GM12878 (cell line): ENCODE results near the gene PLEKHJ1. TPM values are rescaled to one million over a fixed set of nuclear protein-coding genes. Genes with fewer than 3 reads are reported as not detected.

Experiments used
- ATAC-seq: fragments of 200-7000 bp; cut with Tn5 transposase; 3 replicates; pipeline ENCODE4 v1.9.1; 2020; ENCODE audit warnings: mild to moderate bottlenecking, moderate library complexity
- BruUV-seq: library from RNA; stranded (reverse); fragments of 400-500 nt; replicated peaks from 2 replicates; lab custom pipeline; 2021; lab: Mats Ljungman, UMichigan
- CTCF ChIA-PET: fragments of 300-600 bp; sonication (Branson Sonifier 250); formaldehyde crosslinking; extraction: SDS; loops from one replicate; lab custom pipeline; 2021; ENCODE audit warnings: inconsistent platforms; lab: Yijun Ruan, JAX
- POLR2A ChIA-PET: fragments of 350-600 bp; formaldehyde crosslinking; extraction: SDS; loops from one replicate; lab custom pipeline; 2021; ENCODE audit warnings: inconsistent platforms; lab: Charles Lee
- RAD21 ChIA-PET: fragments of 300-600 bp; sonication (Branson Sonifier 250); formaldehyde crosslinking; loops from one replicate; lab custom pipeline; 2023; ENCODE audit warnings: antibody characterized with exemption; ENCODE audit not compliant: unreplicated experiment; lab: Charles Lee
- SMC1A ChIA-PET: fragments of 300-600 bp; sonication (Branson Sonifier 250); formaldehyde crosslinking; loops from one replicate; lab custom pipeline; 2023; ENCODE audit not compliant: unreplicated experiment, uncharacterized antibody; lab: Charles Lee
- DNase-seq: peaks from one replicate; pipeline ENCODE4 v3.0.0-alpha.2; 2011; ENCODE audit warnings: low read depth, low spot score
- FAIRE-seq: peaks from 3 replicates; lab custom pipeline; 2011; peaks lifted over from hg19 to GRCh38; lab: Jason Lieb, UNC
- H2AFZ ChIP-seq: 2 replicates; pipeline ENCODE4 v1.6.0; 2011; ENCODE audit warnings: low read depth, low read length, control low read depth; ENCODE audit not compliant: control insufficient read depth
- H3K27ac ChIP-seq: 2 replicates; pipeline ENCODE4 v1.5.1; 2011; ENCODE audit warnings: control low read depth; ENCODE audit not compliant: control insufficient read depth, insufficient read depth
- H3K27me3 ChIP-seq, 2 experiments: replicated peaks in 1 of 2; 2 replicates each; pipeline versions ENCODE4 v1.6.0 to v1.6.1; 2011; ENCODE audit warnings: low read length in 1 of 2; ENCODE audit not compliant: control insufficient read depth in 2 of 2, insufficient read depth in 2 of 2
- H3K36me3 ChIP-seq, 2 experiments: 2 replicates each; pipeline ENCODE4 v1.5.1; 2011; ENCODE audit warnings: low read length in 1 of 2; ENCODE audit not compliant: control insufficient read depth in 2 of 2, insufficient read depth in 2 of 2
- H3K4me1 ChIP-seq: 2 replicates; pipeline ENCODE4 v1.6.1; 2011; ENCODE audit warnings: mild to moderate bottlenecking, low read length, moderate library complexity, mixed read lengths; ENCODE audit not compliant: control insufficient read depth, insufficient read depth
- H3K4me2 ChIP-seq: 2 replicates; pipeline ENCODE4 v1.6.0; 2011; ENCODE audit warnings: control low read depth; ENCODE audit not compliant: control insufficient read depth, insufficient read depth
- H3K4me3 ChIP-seq: fragments of 200-600 bp; sonication (generic); 2 replicates; pipeline ENCODE4 v1.5.1; 2016
- H3K79me2 ChIP-seq: 2 replicates; pipeline ENCODE4 v1.6.0; 2011; ENCODE audit warnings: low read length; ENCODE audit not compliant: control insufficient read depth, insufficient read depth
- H3K9ac ChIP-seq: 2 replicates; pipeline ENCODE4 v1.8.0; 2011; ENCODE audit warnings: low read length, control low read depth, mixed read lengths; ENCODE audit not compliant: control insufficient read depth, insufficient read depth
- H3K9me3 ChIP-seq: replicated peaks from 3 replicates; pipeline ENCODE4 v1.5.1; 2011; ENCODE audit warnings: mild to moderate bottlenecking, low read length; ENCODE audit not compliant: control insufficient read depth, insufficient read depth
- H4K20me1 ChIP-seq: 2 replicates; pipeline ENCODE4 v1.6.0; 2011; ENCODE audit not compliant: control insufficient read depth, insufficient read depth
- BRCA1 ChIP-seq: IDR thresholded peaks from 2 replicates; pipeline ENCODE4 v1.6.1; 2011; ENCODE audit warnings: low read depth, low read length, improper control_type of control experiment
- ETV6 ChIP-seq, 2 experiments: fragments of 450-650 bp in 1 of 2; IDR thresholded peaks in 1 of 2; conservative IDR thresholded peaks in 1 of 2; 2 replicates each; pipeline ENCODE4 v1.6.1; 2014; ENCODE audit warnings: antibody characterized with exemption in 1 of 2, borderline replicate concordance in 1 of 2, low read depth in 1 of 2, mild to moderate bottlenecking in 1 of 2, moderate library complexity in 1 of 2
- HDAC6 ChIP-seq: fragments of 200-600 bp; sonication (generic); IDR thresholded peaks from one replicate; pipeline ENCODE4 v1.8.0; 2017; ENCODE audit warnings: antibody characterized with exemption; ENCODE audit not compliant: unreplicated experiment
- LARP7 ChIP-seq: fragments of 450-650 bp; IDR thresholded peaks from 2 replicates; pipeline ENCODE4 v1.6.1; 2017; ENCODE audit warnings: mild to moderate bottlenecking
- POLR2A ChIP-seq: IDR thresholded peaks from 2 replicates; pipeline ENCODE4 v1.6.1; 2011; ENCODE audit warnings: low read depth, mild to moderate bottlenecking, low read length
- POLR2AphosphoS5 ChIP-seq: IDR thresholded peaks from 2 replicates; pipeline ENCODE4 v1.6.1; 2011; ENCODE audit warnings: mild to moderate bottlenecking, low read length, inconsistent platforms
- SRF ChIP-seq, 2 experiments: IDR thresholded peaks; 2 replicates each; pipeline ENCODE4 v1.6.1; 2011; ENCODE audit warnings: low read depth in 2 of 2, low read length in 2 of 2, mild to moderate bottlenecking in 1 of 2, moderate library complexity in 1 of 2
- STAT1 ChIP-seq: fragments of 450-650 bp; conservative IDR thresholded peaks from 2 replicates; pipeline ENCODE4 v1.6.1; 2014; ENCODE audit warnings: antibody characterized with exemption, mild to moderate bottlenecking
- TCF7 ChIP-seq: IDR thresholded peaks from 2 replicates; pipeline ENCODE4 v1.6.1; 2014; ENCODE audit warnings: antibody characterized with exemption, borderline replicate concordance
- WGBS: methylation state at CpG from one replicate; pipeline ENCODE4 v1.1.6; 2016; ENCODE audit warnings: low lambda C conversion rate; ENCODE audit not compliant: insufficient replicate concordance, insufficient coverage; ENCODE audit errors: missing lambda C conversion rate; 5-methylcytosine and 5-hydroxymethylcytosine counted together
- in situ Hi-C: fragments of 300-500 bp; cut with MboI; formaldehyde crosslinking; loops from 9 replicates; pipeline ENCODE4 v1.14.3; 2018; ENCODE audit warnings: mixed read lengths
- intact Hi-C: fragments of 100-400 bp; cut with micrococcal nuclease; formaldehyde crosslinking; loops from one replicate; pipeline ENCODE4 v1.14.2; 2022; ENCODE audit not compliant: unreplicated experiment
- polyA plus RNA-seq, 11 experiments: library from polyadenylated mRNA; depleted of rRNA in 4 of 11; unstranded in 6 of 11; stranded (reverse) in 5 of 11; fragments of >200 nt; fragmentation: Nextera tagmentation in 4 of 11; fragmentation: Illumina TruSeq in 1 of 11; extraction: Ambion mirVana in 4 of 11; extraction: Trizol in 1 of 11; gene quantifications; 1 replicate in 1 of 11; 2 replicates in 10 of 11; pipeline versions ENCODE4 v1.2.1 to v1.2.3, GENCODE V29; 2011 to 2016; ENCODE audit warnings: inconsistent platforms in 2 of 11, missing spikeins in 2 of 11, low read depth in 1 of 11
- total RNA-seq, 4 experiments: library from RNA; depleted of rRNA in 3 of 4; stranded (reverse); fragments of >200 nt in 3 of 4; fragmentation: Illumina TruSeq in 1 of 4; extraction: Trizol in 1 of 4; gene quantifications; 2 replicates each; pipeline versions ENCODE4 v1.2.1 to v1.2.3, GENCODE V29; 2013 to 2021
- TF ChIP-seq, protein P1 (sequence below): fragments of 450-650 bp; formaldehyde crosslinking; IDR thresholded peaks from 2 replicates; pipeline ENCODE4 v1.4.0; 2022; ENCODE audit warnings: mild to moderate bottlenecking, moderate library complexity

PLEKHJ1 gene
- total and polyA plus RNA-seq, 10 of the 15 experiments (the other 5 are each of a cell fraction or from before 2014, with no cell fraction given): 1.3 to 133 (median 75.0) TPM

- TF ChIP-seq, protein P1, sequence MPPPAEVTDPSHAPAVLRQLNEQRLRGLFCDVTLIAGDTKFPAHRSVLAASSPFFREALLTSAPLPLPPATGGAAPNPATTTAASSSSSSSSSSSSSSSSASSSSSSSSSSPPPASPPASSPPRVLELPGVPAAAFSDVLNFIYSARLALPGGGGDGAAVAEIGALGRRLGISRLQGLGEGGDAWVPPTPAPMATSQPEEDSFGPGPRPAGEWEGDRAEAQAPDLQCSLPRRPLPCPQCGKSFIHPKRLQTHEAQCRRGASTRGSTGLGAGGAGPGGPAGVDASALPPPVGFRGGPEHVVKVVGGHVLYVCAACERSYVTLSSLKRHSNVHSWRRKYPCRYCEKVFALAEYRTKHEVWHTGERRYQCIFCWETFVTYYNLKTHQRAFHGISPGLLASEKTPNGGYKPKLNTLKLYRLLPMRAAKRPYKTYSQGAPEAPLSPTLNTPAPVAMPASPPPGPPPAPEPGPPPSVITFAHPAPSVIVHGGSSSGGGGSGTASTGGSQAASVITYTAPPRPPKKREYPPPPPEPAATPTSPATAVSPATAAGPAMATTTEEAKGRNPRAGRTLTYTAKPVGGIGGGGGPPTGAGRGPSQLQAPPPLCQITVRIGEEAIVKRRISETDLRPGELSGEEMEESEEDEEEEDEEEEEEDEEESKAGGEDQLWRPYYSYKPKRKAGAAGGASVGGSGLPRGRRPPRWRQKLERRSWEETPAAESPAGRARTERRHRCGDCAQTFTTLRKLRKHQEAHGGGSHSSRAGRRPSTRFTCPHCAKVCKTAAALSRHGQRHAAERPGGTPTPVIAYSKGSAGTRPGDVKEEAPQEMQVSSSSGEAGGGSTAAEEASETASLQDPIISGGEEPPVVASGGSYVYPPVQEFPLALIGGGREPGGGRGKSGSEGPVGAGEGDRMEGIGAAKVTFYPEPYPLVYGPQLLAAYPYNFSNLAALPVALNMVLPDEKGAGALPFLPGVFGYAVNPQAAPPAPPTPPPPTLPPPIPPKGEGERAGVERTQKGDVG (CRISPR knock-in tag): no peak
- TF ChIP-seq BRCA1 (no peak), SRF (IDR thresholded peaks at IDR 0.05; ENCODE audit: low read depth in 2 of 2, low read length in 2 of 2) (no peak)
Measured at GRCh38 chr19:2276429-2276986, 40.4 kb upstream of the PLEKHJ1 start (continued).

DNA sequence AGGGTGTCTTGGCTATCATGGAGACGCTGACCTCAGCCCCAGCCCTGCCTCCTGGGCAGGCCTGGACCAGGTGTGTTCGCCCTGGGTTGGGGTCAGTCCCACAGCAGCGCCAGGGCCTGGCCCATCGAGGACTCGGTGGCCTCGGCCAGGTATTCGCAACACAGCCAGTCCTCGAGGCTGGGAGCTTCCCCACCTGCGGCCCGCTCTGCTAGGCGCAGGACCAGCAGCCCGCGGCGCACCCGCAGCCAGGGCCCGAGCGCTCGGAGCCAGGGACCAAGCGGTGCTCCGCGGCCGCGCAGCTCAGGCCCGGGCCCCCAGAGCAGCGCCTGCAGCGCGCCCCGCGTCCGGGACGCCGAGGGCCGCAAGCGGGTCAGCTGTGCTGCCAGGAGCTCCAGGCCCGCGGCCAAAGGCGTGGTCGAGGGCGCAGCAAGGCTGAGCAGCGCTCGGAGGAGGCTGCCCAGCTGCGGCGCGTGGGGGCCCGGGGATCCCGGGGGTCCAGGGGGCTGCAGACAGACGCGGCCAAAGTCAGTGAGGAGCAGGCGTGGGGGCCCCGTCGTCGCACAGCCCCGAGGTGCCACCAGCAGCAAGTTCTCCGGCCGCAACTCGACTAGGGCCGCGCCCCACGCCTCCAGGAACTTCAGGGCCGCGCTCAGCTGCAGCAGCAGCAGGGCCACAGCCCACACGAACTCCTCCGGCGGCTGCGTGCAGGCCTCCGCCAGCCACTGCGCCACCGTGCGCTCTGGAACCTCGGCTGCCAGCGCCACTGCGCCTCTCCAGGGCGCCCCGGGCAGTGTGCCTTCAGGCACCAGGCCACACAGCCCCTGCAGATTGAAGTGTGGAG is 39.7 kb upstream of the PLEKHJ1 start:
- TF ChIP-seq TCF7 (no peak), POLR2AphosphoS5 (peak; percentile 3; the same call in 1 of the 2 replicates), POLR2A (peak; percentile 30), LARP7 (no peak), STAT1 (no peak), HDAC6 (no peak), ETV6 (conservative IDR thresholded peaks at IDR 0.05 in 1 of 2, IDR thresholded peaks at IDR 0.05 in 1 of 2; ENCODE audit: borderline replicate concordance in 1 of 2, low read depth in 1 of 2) (no peak)
- Histone ChIP-seq H3K36me3 (peaks cover 4 to 19% of the 10 kb centered on the region in 2 experiments), H4K20me1 (peaks cover 10% of the 10 kb centered on the region), H3K79me2 (peaks cover 38% of the 10 kb centered on the region), H3K4me2 (no peak overlapping the region), H3K9ac (no peak overlapping the region), H3K4me1 (peaks cover 7% of the 10 kb centered on the region), H3K27ac (no peak overlapping the region), H3K27me3 (no peaks in the 10 kb centered on the region), H3K9me3 (no peaks in the 10 kb centered on the region), H2AFZ (no peak overlapping the region), H3K4me3 (no peak overlapping the region)
- ChIA-PET CTCF (interaction anchor here (1.0 to 6.4 kb wide), 8 partner anchors 9 to 116 kb away, joined by 3 to 46 read pairs (median 8); no protein-coding TSS in a partner anchor), POLR2A (no interaction called here), SMC1A (interaction anchor here (2.1 to 5.1 kb wide), 3 partner anchors 37 to 117 kb away, joined by 5 to 30 read pairs (median 10); no protein-coding TSS in a partner anchor), RAD21 (interaction anchor here (1.1 to 4.5 kb wide), 4 partner anchors 18 to 116 kb away, joined by 3 to 44 read pairs (median 4); no protein-coding TSS in a partner anchor)
- no peak for DNase-seq
- BruUV-seq: no TSS peak
- no peak for ATAC-seq
- WGBS: 97% methylated on average over 50 of the region's 74 CpGs
- intact Hi-C loops (loop anchor here (1.0 to 10.0 kb wide), 3 partner anchors 40 to 509 kb away; partner anchors contain the start of genes SGTA and THOP1), in situ Hi-C loops (loop anchor here (10.0 kb wide), 1 partner anchor 339 kb away; no protein-coding TSS in a partner anchor)
- FAIRE-seq: no peak
